ENCODE data around the gene RAD51B.

- no peak for TF ChIP-seq CTCF (IDR thresholded peaks at IDR 0.05)
- TF ChIP-seq POLR2A (IDR thresholded peaks at IDR 0.05), result no peak
Measured at GRCh38 chr14:68521557-68521901, 702.0 kb downstream of the RAD51B start.
